Endothelial cell of umbilical vein (primary cell): ENCODE results near the gene SDF4. TPM values are rescaled to one million over a fixed set of nuclear protein-coding genes. Genes with fewer than 3 reads are reported as not detected.

Experiments
- BruUV-seq: library from RNA; stranded (reverse); fragments of 400-500 nt; replicated peaks from 2 replicates; lab custom pipeline; 2021; lab: Mats Ljungman, UMichigan
- CTCF ChIA-PET: fragments of 300-600, 350-600 bp; sonication (Branson Sonifier 250); formaldehyde crosslinking; loops from one replicate; lab custom pipeline; 2021; ENCODE audit warnings: antibody characterized with exemption, inconsistent platforms; lab: Charles Lee
- POLR2A ChIA-PET: fragments of 300-600, 350-600 bp; sonication (Branson Sonifier 250); formaldehyde crosslinking; loops from one replicate; lab custom pipeline; 2021; ENCODE audit warnings: antibody characterized with exemption, inconsistent platforms; lab: Charles Lee
- DNase-seq: peaks from one replicate; pipeline ENCODE4 v3.0.0-alpha.2; 2011; ENCODE audit warnings: low read depth, low spot score
- FAIRE-seq: peaks from 2 replicates; lab custom pipeline; 2011; peaks lifted over from hg19 to GRCh38; lab: Jason Lieb, UNC
- H2AFZ ChIP-seq: 2 replicates; pipeline ENCODE4 v1.6.0; 2012; ENCODE audit warnings: low read depth, low read length, control low read depth, inconsistent platforms
- H3K27ac ChIP-seq: 2 replicates; pipeline ENCODE4 v1.5.1; 2011; ENCODE audit warnings: low read depth, mild to moderate bottlenecking, control low read depth, low read length, moderate library complexity; ENCODE audit not compliant: insufficient read depth
- H3K27me3 ChIP-seq, 2 experiments: 2 replicates each; pipeline versions ENCODE4 v1.6.0 to v1.6.1; 2011; ENCODE audit warnings: low read length in 2 of 2, mixed read lengths in 1 of 2; ENCODE audit not compliant: control insufficient read depth in 2 of 2, insufficient read depth in 2 of 2
- H3K36me3 ChIP-seq, 2 experiments: 2 replicates in 1 of 2; 3 replicates in 1 of 2; pipeline ENCODE4 v1.5.1; 2011; ENCODE audit warnings: low read length in 2 of 2, mild to moderate bottlenecking in 1 of 2, moderate library complexity in 1 of 2; ENCODE audit not compliant: control insufficient read depth in 2 of 2, insufficient read depth in 2 of 2; ENCODE audit errors: extremely low read depth in 1 of 2
- H3K4me1 ChIP-seq: 3 replicates; pipeline ENCODE4 v1.5.1; 2011; ENCODE audit warnings: mild to moderate bottlenecking, low read length; ENCODE audit not compliant: control insufficient read depth, insufficient read depth; ENCODE audit errors: extremely low read depth
- H3K4me2 ChIP-seq: 2 replicates; pipeline ENCODE4 v1.6.1; 2011; ENCODE audit warnings: low read length, control low read depth, mixed read lengths; ENCODE audit not compliant: insufficient read depth
- H3K4me3 ChIP-seq, 3 experiments: fragments of 200-600 bp in 1 of 3; sonication (generic), shearing (Covaris generic) in 1 of 3; replicated peaks in 1 of 3; 2 replicates each; pipeline ENCODE4 v1.5.1; 2011 to 2016; ENCODE audit warnings: control low read depth in 3 of 3, low read length in 3 of 3, mild to moderate bottlenecking in 2 of 3, inconsistent platforms in 1 of 3, low read depth in 1 of 3, moderate library complexity in 1 of 3; ENCODE audit not compliant: insufficient read depth in 1 of 3
- H3K79me2 ChIP-seq: 2 replicates; pipeline ENCODE4 v1.6.0; 2012; ENCODE audit warnings: low read length, inconsistent platforms; ENCODE audit not compliant: control insufficient read depth, insufficient read depth
- H3K9ac ChIP-seq: replicated peaks from 2 replicates; pipeline ENCODE3; 2011; ENCODE audit warnings: low read length, control low read depth; ENCODE audit not compliant: insufficient read depth; ENCODE audit errors: extremely low read depth
- H3K9me1 ChIP-seq: replicated peaks from 3 replicates; pipeline ENCODE4 v1.6.0; 2011; ENCODE audit warnings: mild to moderate bottlenecking, low read length; ENCODE audit not compliant: control insufficient read depth, insufficient read depth; ENCODE audit errors: extremely low read depth
- H3K9me3 ChIP-seq: replicated peaks from 2 replicates; pipeline ENCODE4 v1.5.1; 2012; ENCODE audit warnings: low read length, inconsistent platforms; ENCODE audit not compliant: control insufficient read depth, insufficient read depth
- H4K20me1 ChIP-seq: replicated peaks from 2 replicates; pipeline ENCODE3; 2011; ENCODE audit warnings: mild to moderate bottlenecking, low read length; ENCODE audit not compliant: control insufficient read depth, insufficient read depth; ENCODE audit errors: extremely low read depth
- CTCF ChIP-seq, 2 donors: IDR thresholded peaks; 1 replicate in 1 of 2; 2 replicates in 1 of 2; pipeline ENCODE4 v1.5.1; 2011; ENCODE audit warnings: low read length in 2 of 2, mild to moderate bottlenecking in 2 of 2, moderate library complexity in 2 of 2, control low read depth in 1 of 2, inconsistent platforms in 1 of 2, low read depth in 1 of 2; ENCODE audit not compliant: insufficient read depth in 1 of 2; ENCODE audit errors: extremely low read depth in 1 of 2
- EZH2 ChIP-seq: IDR thresholded peaks from 2 replicates; pipeline ENCODE4 v1.6.1; 2012; ENCODE audit warnings: borderline replicate concordance, low read depth, mild to moderate bottlenecking, moderate library complexity, low read length, inconsistent platforms; ENCODE audit not compliant: severe bottlenecking
- FOS ChIP-seq: IDR thresholded peaks from 2 replicates; pipeline ENCODE4 v1.6.1; 2011; ENCODE audit warnings: mild to moderate bottlenecking, low read length, moderate library complexity, borderline replicate concordance; ENCODE audit not compliant: insufficient read depth
- GATA2 ChIP-seq: IDR thresholded peaks from 2 replicates; pipeline ENCODE4 v1.7.0; 2011; ENCODE audit warnings: low read depth, mild to moderate bottlenecking, moderate library complexity, mixed read lengths, low read length; ENCODE audit not compliant: insufficient read length, insufficient read depth
- JUN ChIP-seq: IDR thresholded peaks from 2 replicates; pipeline ENCODE4 v1.6.1; 2011; ENCODE audit warnings: borderline replicate concordance, low read depth; ENCODE audit not compliant: insufficient read length, insufficient read depth
- MYC ChIP-seq: IDR thresholded peaks from one replicate; pipeline ENCODE4 v1.6.1; 2011; ENCODE audit warnings: mild to moderate bottlenecking, low read depth, low read length
- POLR2AphosphoS5 ChIP-seq: IDR thresholded peaks from 2 replicates; pipeline ENCODE4 v1.6.1; 2012; ENCODE audit warnings: low read depth, mild to moderate bottlenecking, control low read depth, low read length, moderate library complexity; ENCODE audit not compliant: insufficient read depth
- dilution Hi-C: fragments of 300-500 bp; cut with MboI; formaldehyde crosslinking; loops from one replicate; pipeline ENCODE4 v1.15.0; 2019; ENCODE audit warnings: low sequenced_read_pairs; ENCODE audit not compliant: extremely low pct_ligation_motif_present
- intact Hi-C: fragments of 100-400 bp; cut with micrococcal nuclease; formaldehyde crosslinking; loops from one replicate; pipeline ENCODE4 v1.10.0; 2022
- polyA plus RNA-seq, 4 experiments: library from polyadenylated mRNA; depleted of rRNA in 3 of 4; stranded (reverse) in 3 of 4; unstranded in 1 of 4; fragments of >200 nt; gene quantifications; 2 replicates each; pipeline versions ENCODE4 v1.2.1 to v1.2.3, GENCODE V29; 2011 to 2012; ENCODE audit warnings: missing spikeins in 1 of 4
- total RNA-seq: library from RNA; stranded (reverse); gene quantifications from 2 replicates; pipeline ENCODE4 v1.2.3, GENCODE V29; 2021
- TF ChIP-seq, protein P1 (sequence below): IDR thresholded peaks from 2 replicates; pipeline ENCODE4 v1.6.1; 2011; ENCODE audit not compliant: insufficient read depth, insufficient read length

Gene SDF4
- total and polyA plus RNA-seq, 2 donors (not counting 3 experiments of a cell fraction or from before 2014, with no cell fraction given), result 175 to 185 TPM

- DNase-seq (no peak), FAIRE-seq (no peak)
- Histone ChIP-seq H3K4me1 (peaks cover 24% of the 10 kb centered on the region), H3K9ac (no peak overlapping the region), H3K27me3 (no peaks in the 10 kb centered on the region), H3K9me3 (no peaks in the 10 kb centered on the region), H3K4me2 (no peak overlapping the region), H3K79me2 (peaks cover 37% of the 10 kb centered on the region), H3K9me1 (no peaks in the 10 kb centered on the region), H2AFZ (no peak overlapping the region), H3K27ac (peak overlapping the region; percentile 54), H4K20me1 (no peaks in the 10 kb centered on the region), H3K36me3 (peaks cover 9 to 37% of the 10 kb centered on the region in 2 experiments), H3K4me3 (no peak overlapping the region)
- BruUV-seq, result no TSS peak
- ChIA-PET CTCF (interaction anchor here (1.2 to 4.6 kb wide), 2 partner anchors 13 to 142 kb away, joined by 4 to 25 read pairs; no protein-coding TSS in a partner anchor), POLR2A (no interaction called here)
- dilution Hi-C loops (no loop called here), intact Hi-C loops (no loop called here)
- no peak for TF ChIP-seq FOS
- TF ChIP-seq CTCF (IDR thresholded peaks at IDR 0.05; ENCODE audit: extremely low read depth in 1 of 2, insufficient read depth in 1 of 2, low read depth in 1 of 2, low read length in 2 of 2), result no peak
- no peak for TF ChIP-seq JUN
- no peak for TF ChIP-seq POLR2AphosphoS5
- TF ChIP-seq MYC, result no peak
- TF ChIP-seq, protein P1, sequence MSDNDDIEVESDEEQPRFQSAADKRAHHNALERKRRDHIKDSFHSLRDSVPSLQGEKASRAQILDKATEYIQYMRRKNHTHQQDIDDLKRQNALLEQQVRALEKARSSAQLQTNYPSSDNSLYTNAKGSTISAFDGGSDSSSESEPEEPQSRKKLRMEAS, result no peak
- TF ChIP-seq EZH2, result no peak
- TF ChIP-seq GATA2, result no peak
Measured at GRCh38 chr1:1264026-1264425, 32.2 kb upstream of the SDF4 start.
